Epithelial cell of prostate (primary cell): ENCODE measurements around the gene KCNMA1.

ENCODE experiments used
- DNase-seq: peaks from one replicate; pipeline ENCODE4 v3.0.0-alpha.2; 2011; ENCODE audit warnings: low read depth, low spot score
- H3K27ac ChIP-seq: fragments of 450-650 bp; 2 replicates; pipeline ENCODE4 v1.5.1; 2017; ENCODE audit warnings: mild to moderate bottlenecking

The KCNMA1 gene

GRCh38 chr10:77007834-77008233 lies 629.8 kb downstream of the KCNMA1 start:
- peak overlapping the region; percentile 49 for H3K27ac ChIP-seq
- DNase-seq: no peak

GRCh38 chr10:77006836-77007511 lies 630.6 kb downstream of the KCNMA1 start:
- DNase-seq: peak; percentile 87
- H3K27ac ChIP-seq: peak overlapping the region; percentile 49

- DNase-seq: no peak
- no peak overlapping the region for H3K27ac ChIP-seq
Measured at GRCh38 chr10:77005871-77006270, 631.7 kb downstream of the KCNMA1 start.

GRCh38 chr10:77004917-77005564 lies 632.6 kb downstream of the KCNMA1 start:
- no peak for DNase-seq

GRCh38 chr10:77002872-77003271 lies 634.7 kb downstream of the KCNMA1 start:
- no peak for DNase-seq
- no peak overlapping the region for H3K27ac ChIP-seq

More at GRCh38 chr10:77004917-77005564, 632.6 kb downstream of the KCNMA1 start:
- no peak overlapping the region for H3K27ac ChIP-seq

DNA sequence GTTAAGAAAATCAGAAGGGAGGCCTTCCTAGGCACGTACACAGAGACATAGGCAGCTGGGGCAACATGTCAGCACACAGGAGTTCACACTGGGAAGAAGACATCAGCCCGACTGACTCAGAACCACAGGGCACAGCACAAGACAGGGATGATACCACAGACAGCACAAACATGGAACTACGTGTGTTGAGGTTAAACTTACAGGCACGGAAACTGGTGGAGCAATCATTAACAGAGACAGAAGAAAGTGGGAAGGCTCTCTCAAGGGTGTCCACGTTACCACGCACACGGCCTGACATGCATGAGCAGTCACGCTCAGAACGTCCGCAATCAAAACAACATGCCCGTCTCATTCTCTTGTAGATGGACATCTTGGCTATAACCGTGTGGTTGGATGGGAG lies 636.4 kb downstream of the KCNMA1 start:
- DNase-seq: no peak
- no peak overlapping the region for H3K27ac ChIP-seq

GRCh38 chr10:76998451-76998850 lies 639.2 kb downstream of the KCNMA1 start:
- no peak for DNase-seq
- no peak overlapping the region for H3K27ac ChIP-seq

GRCh38 chr10:76997631-76998030 lies 640.0 kb downstream of the KCNMA1 start:
- no peak overlapping the region for H3K27ac ChIP-seq
- DNase-seq: no peak

DNA sequence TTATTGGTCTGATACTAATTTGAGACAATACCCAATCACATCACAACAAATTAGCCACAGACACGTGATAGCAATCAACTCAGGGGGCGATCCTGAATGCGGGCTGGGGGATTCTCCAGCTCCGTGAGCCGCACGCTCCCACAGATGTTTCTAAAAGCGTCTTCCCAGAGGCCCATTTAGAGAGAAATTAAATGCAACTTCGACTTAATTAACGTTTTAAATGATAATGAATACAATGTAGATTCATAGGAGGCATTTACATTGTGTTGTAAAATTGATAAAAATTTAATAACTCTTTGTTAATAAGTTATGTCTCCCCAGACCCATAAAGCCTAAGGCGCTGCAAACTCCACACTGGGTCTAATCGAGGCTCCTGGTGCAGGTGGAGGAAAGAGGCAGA lies 642.6 kb downstream of the KCNMA1 start:
- no peak for DNase-seq
- no peak overlapping the region for H3K27ac ChIP-seq

- DNase-seq: no peak
Measured at GRCh38 chr10:76993213-76993612, 644.4 kb downstream of the KCNMA1 start.

DNA sequence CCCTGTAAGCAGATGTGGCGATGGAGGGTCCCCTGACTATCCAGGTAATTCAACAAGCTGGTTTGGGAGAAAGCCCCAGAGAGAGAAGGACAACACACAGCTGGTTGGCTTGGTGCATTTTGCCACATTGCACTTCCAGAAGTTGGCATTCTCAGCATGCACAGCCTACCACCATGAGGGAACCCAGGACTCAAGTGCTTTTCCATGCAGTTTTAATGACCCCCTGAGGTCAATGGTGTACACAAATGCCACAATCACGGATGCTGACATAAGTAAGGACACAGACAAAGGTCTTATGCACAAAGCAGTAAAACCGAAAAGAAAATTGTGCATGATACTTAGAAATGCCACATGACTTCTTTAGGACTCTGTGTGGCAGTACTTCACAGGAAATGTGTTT lies 645.1 kb downstream of the KCNMA1 start:
- no peak overlapping the region for H3K27ac ChIP-seq
- no peak for DNase-seq

More at GRCh38 chr10:76993213-76993612, 644.4 kb downstream of the KCNMA1 start:
- H3K27ac ChIP-seq: no peak overlapping the region

DNA sequence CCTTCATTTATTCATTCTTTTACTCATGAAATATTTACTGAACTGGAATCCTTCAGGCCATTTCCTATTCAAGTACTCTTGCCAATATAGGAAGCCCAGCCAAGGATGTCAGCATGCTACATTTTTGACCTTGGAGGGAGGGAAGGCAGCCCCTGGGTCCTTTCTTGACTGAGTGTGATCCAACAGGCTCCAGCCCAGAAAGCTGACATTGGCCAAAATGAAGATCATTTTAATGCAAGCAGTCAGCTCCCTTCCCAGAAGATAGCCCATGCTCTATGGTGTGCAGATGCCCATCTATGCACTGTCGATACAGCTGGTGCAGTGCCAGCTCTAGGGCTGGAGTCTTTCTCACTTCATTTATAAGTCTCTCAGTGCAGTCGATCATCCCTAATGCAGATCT lies 646.0 kb downstream of the KCNMA1 start:
- DNase-seq: no peak
- H3K27ac ChIP-seq: no peak overlapping the region

- DNase-seq: no peak
- no peak overlapping the region for H3K27ac ChIP-seq
Measured at GRCh38 chr10:76990561-76990960, 647.0 kb downstream of the KCNMA1 start.

GRCh38 chr10:76984559-76985443 lies 652.8 kb downstream of the KCNMA1 start:
- H3K27ac ChIP-seq: no peak overlapping the region
- peak; percentile 29 for DNase-seq

GRCh38 chr10:76983624-76984023 lies 654.0 kb downstream of the KCNMA1 start:
- no peak overlapping the region for H3K27ac ChIP-seq
- DNase-seq: no peak

- no peak overlapping the region for H3K27ac ChIP-seq
- no peak for DNase-seq
Measured at GRCh38 chr10:76982671-76983070, 654.9 kb downstream of the KCNMA1 start.

DNA sequence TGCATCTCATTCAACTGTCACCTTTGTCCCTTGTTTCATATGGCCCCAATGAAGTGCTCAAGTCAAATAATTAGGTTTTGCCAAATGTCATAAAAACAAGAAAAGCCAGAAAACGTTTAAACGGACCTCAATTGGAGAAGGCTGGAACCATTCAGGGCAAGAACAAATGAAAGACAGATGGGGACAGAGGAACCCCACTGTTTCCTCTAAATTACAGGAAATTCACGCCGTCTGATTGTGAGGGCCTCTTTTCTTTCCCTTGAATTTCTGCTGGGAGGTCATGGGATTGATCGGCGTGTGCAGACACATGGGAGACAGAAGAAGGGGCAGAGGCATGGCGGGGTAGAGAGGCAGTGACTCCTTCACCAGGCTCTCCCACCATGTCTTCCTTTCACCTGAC lies 656.4 kb downstream of the KCNMA1 start:
- no peak overlapping the region for H3K27ac ChIP-seq
- DNase-seq: no peak

DNA sequence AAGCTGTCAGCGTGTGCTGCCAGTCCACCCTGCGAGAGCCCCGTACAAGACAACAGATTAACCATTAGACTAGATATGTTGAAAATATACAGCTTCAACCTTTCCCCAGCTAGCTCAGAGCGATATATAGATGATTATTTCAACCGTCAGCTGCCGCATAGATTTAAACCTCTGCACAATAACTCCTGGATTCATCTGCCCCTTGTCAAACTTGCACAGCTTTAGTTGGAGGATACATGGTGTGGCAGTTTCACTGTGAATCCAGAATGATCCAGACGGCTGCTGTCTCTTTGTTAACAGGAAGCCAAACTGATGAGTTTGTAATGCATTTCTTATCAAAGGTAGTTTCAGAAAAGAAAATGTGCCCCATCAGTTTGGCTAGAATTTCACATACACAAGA lies 659.7 kb downstream of the KCNMA1 start:
- no peak overlapping the region for H3K27ac ChIP-seq
- DNase-seq: no peak

GRCh38 chr10:76977046-76977445 lies 660.6 kb downstream of the KCNMA1 start:
- DNase-seq: no peak

DNA sequence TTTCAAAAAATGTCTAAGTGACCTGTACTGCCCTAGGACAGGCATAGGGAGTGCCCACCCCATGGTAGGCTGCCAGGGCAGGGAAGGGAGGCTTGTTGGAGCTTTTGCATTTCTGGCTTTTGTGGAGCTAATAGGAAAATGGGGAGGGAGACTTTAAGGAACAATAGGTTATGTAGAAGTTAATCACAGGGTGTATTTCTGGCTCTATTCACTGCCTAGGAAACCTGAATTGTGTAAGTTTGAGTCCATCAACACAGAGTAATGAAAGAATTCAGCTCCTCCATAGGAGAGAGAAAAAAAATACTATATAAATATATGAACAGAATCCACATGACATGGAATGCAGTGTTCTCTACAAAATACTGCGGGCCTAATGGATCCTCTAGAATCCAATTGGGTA lies 661.5 kb downstream of the KCNMA1 start:
- DNase-seq: no peak
- H3K27ac ChIP-seq: no peak overlapping the region

More at GRCh38 chr10:76977046-76977445, 660.6 kb downstream of the KCNMA1 start:
- H3K27ac ChIP-seq: no peak overlapping the region

GRCh38 chr10:76975126-76975525 lies 662.5 kb downstream of the KCNMA1 start:
- no peak for DNase-seq
- H3K27ac ChIP-seq: no peak overlapping the region
